Fibroblast of skin of right quadriceps (primary cell): ENCODE results near the gene PRKN.

Experiments
- DNase-seq: peaks from one replicate; pipeline ENCODE4 v3.0.0-alpha.2; 2013

PRKN gene

GRCh38 chr6:162090734-162091133, 636.8 kb downstream of the PRKN start:
- DNase-seq, result peak; percentile 97

GRCh38 chr6:162088091-162088490, 639.5 kb downstream of the PRKN start:
- DNase-seq, result no peak

GRCh38 chr6:162085561-162085960, 642.0 kb downstream of the PRKN start:
- no peak for DNase-seq

GRCh38 chr6:162082520-162082919, 645.0 kb downstream of the PRKN start:
- DNase-seq, result no peak

GRCh38 chr6:162078667-162079066, 648.9 kb downstream of the PRKN start:
- no peak for DNase-seq

- DNase-seq, result no peak
Observed at GRCh38 chr6:162078126-162078525, 649.4 kb downstream of the PRKN start.

GRCh38 chr6:162076816-162077215, 650.8 kb downstream of the PRKN start:
- DNase-seq, result no peak

GRCh38 chr6:162074641-162075275, 652.8 kb downstream of the PRKN start:
- peak; percentile 23 for DNase-seq

- DNase-seq, result no peak
Observed at GRCh38 chr6:162070639-162071038, 656.9 kb downstream of the PRKN start.

- peak; percentile 28 for DNase-seq
Observed at GRCh38 chr6:162069995-162070394, 657.6 kb downstream of the PRKN start.

- DNase-seq, result no peak
Observed at GRCh38 chr6:162068340-162068739, 659.2 kb downstream of the PRKN start.

GRCh38 chr6:162063666-162064065, 663.9 kb downstream of the PRKN start:
- DNase-seq, result no peak

GRCh38 chr6:162058281-162058875, 669.2 kb downstream of the PRKN start:
- peak; percentile 5 for DNase-seq

- DNase-seq, result peak; percentile 70
Observed at GRCh38 chr6:162056745-162057144, 670.8 kb downstream of the PRKN start.

GRCh38 chr6:162056061-162056460, 671.5 kb downstream of the PRKN start:
- no peak for DNase-seq

GRCh38 chr6:162055365-162055764, 672.2 kb downstream of the PRKN start:
- no peak for DNase-seq

- DNase-seq, result no peak
Observed at GRCh38 chr6:162053084-162053483, 674.5 kb downstream of the PRKN start.

GRCh38 chr6:162050579-162050978, 677.0 kb downstream of the PRKN start:
- no peak for DNase-seq

- DNase-seq, result no peak
Observed at GRCh38 chr6:162046324-162046723, 681.2 kb downstream of the PRKN start.

- DNase-seq, result peak; percentile 77
Observed at GRCh38 chr6:162032620-162033019, 694.9 kb downstream of the PRKN start.

- DNase-seq, result no peak
Observed at GRCh38 chr6:162029873-162030576, 697.5 kb downstream of the PRKN start.

GRCh38 chr6:162026843-162027242, 700.7 kb downstream of the PRKN start:
- no peak for DNase-seq

GRCh38 chr6:162026031-162026430, 701.5 kb downstream of the PRKN start:
- no peak for DNase-seq

GRCh38 chr6:162019349-162019748, 708.2 kb downstream of the PRKN start:
- DNase-seq, result no peak
